Ascending aorta (tissue), 2 donors: ENCODE data around the gene SPG7. TPM values are rescaled to one million over a fixed set of nuclear protein-coding genes. Genes with fewer than 3 reads are reported as not detected.

Experiments used
- DNase-seq, 2 donors: peaks; one replicate each; pipeline ENCODE4 v3.0.0-alpha.2; 2019; ENCODE audit warnings: low spot score in 2 of 2
- H3K27ac ChIP-seq, 2 donors: fragments of 200-600 bp; sonication (generic); one replicate each; pipeline ENCODE4 v1.5.1; 2016 to 2017; ENCODE audit warnings: mild to moderate bottlenecking in 1 of 2
- H3K27me3 ChIP-seq: fragments of 200-600 bp; sonication (generic); one replicate; pipeline ENCODE4 v1.5.1; 2017
- H3K36me3 ChIP-seq, 2 donors: fragments of 200-600 bp; sonication (generic); one replicate each; pipeline ENCODE4 v1.5.1; 2016
- H3K4me1 ChIP-seq, 2 donors: fragments of 200-600 bp; sonication (generic); one replicate each; pipeline ENCODE4 v1.5.1; 2016 to 2017; ENCODE audit warnings: mild to moderate bottlenecking in 1 of 2
- H3K4me3 ChIP-seq, 2 donors: fragments of 200-600 bp; sonication (generic); one replicate each; pipeline ENCODE4 v1.5.1; 2016 to 2017; ENCODE audit warnings: mild to moderate bottlenecking in 1 of 2
- H3K9me3 ChIP-seq, 2 donors: fragments of 200-600 bp; sonication (generic); one replicate each; pipeline ENCODE4 v1.5.1; 2016
- intact Hi-C: fragments of 100-400 bp; cut with DNase I; formaldehyde crosslinking; loops from one replicate; pipeline ENCODE4 v1.15.1; 2023
- total RNA-seq: library from RNA; depleted of rRNA; stranded (reverse); fragments of >200 nt; gene quantifications from one replicate; pipeline ENCODE4 v1.1.0, GENCODE V29; 2016
- TF ChIP-seq, protein P1 (sequence below), 3 experiments: fragments of 200-600 bp in 2 of 3; fragments of 450-650 bp in 1 of 3; sonication (generic) in 2 of 3; IDR thresholded peaks; one replicate each; pipeline ENCODE4 v1.5.1; 2016 to 2019; ENCODE audit warnings: antibody characterized with exemption in 3 of 3, mild to moderate bottlenecking in 1 of 3, moderate library complexity in 1 of 3

SPG7 gene
- total RNA-seq, 1 donor from 2014 or later: 108 TPM

DNA sequence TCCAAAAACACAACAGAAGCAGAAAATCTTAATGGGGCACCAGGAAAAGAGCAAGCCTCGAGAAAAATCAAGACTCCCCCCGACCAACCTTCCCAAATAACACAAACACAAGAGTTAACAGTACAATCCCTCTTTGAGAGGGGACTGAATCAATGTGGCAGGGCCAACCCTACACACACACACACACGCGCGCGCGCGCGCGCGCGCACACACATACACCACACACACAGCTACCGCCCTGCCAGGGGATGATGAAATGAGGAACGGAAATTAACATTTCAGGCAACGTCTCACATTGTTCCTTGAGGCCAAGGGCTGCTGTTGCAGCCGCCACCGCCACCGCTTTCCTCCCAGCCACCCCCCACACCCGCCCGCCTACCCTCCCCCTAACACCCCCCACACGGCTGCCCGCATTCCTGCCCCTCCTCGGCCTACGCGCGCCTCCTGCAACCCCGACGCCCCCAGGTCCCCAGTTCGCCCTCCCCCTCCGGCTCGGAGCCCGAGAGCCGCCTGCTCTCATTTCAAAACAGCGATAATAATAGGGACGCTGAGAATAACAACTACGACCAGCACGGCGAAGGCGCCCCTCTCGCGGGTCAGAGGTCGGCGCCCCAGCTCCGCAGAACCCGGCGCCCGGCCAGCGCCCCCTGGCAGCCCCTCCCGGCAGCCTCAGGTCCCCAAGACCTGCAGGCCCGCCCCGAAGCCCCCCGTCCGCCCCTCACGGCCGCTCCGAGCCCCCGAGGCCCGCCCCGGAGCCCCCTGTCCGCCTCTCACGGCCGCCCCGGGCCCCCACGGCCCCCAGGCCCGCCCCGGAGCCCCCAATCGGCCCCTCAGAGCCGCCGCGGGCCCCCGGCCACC, 18.9 kb upstream of the SPG7 start:
- Histone ChIP-seq H3K4me3 (peak overlapping the region; percentile 83 to 95), H3K4me1 (peaks cover 9 to 39% of the 10 kb centered on the region in 2 donors), H3K36me3 (no peaks in the 10 kb centered on the region), H3K9me3 (no peaks in the 10 kb centered on the region), H3K27me3 (no peaks in the 10 kb centered on the region), H3K27ac (peak overlapping the region; percentile 99)
- TF ChIP-seq, protein P1, sequence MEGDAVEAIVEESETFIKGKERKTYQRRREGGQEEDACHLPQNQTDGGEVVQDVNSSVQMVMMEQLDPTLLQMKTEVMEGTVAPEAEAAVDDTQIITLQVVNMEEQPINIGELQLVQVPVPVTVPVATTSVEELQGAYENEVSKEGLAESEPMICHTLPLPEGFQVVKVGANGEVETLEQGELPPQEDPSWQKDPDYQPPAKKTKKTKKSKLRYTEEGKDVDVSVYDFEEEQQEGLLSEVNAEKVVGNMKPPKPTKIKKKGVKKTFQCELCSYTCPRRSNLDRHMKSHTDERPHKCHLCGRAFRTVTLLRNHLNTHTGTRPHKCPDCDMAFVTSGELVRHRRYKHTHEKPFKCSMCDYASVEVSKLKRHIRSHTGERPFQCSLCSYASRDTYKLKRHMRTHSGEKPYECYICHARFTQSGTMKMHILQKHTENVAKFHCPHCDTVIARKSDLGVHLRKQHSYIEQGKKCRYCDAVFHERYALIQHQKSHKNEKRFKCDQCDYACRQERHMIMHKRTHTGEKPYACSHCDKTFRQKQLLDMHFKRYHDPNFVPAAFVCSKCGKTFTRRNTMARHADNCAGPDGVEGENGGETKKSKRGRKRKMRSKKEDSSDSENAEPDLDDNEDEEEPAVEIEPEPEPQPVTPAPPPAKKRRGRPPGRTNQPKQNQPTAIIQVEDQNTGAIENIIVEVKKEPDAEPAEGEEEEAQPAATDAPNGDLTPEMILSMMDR (IDR thresholded peaks at IDR 0.05): peak; percentile 33 to 38 (median 37)
- intact Hi-C loops: loop anchor here (1.0 to 2.0 kb wide), 2 partner anchors 46 to 248 kb away; no protein-coding TSS in a partner anchor
- peak; percentile 74 to 94 for DNase-seq

DNA sequence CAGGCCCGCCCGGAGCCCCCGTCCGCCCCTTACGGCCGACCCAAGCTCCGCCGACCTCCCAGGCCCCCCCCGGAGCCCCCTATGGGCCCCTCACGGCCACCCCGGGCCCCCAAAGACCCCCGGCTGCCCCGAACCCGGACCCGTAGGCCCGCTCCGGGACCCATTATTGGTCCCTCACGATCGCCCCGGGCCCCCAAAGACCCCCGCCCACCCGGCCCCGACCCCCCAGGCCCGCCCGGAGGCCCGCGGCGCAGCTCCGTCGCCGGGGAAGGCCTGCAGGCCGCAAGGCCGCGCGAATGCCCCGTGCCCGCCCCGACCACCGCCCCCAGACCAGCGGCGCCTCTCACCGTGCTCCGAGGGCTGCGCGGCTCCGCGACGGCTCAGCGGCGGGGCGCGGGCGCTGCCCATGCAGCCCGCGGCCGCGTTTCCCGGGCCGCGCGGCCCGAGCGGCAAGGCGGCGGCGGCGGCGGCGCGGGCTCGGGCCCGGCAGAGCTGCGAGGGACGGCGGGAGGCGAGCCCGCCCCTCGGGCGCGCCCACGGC, 18.2 kb upstream of the SPG7 start:
- peaks cover 9 to 36% of the 10 kb centered on the region in 2 donors for H3K4me1 ChIP-seq
- TF ChIP-seq, protein P1 (IDR thresholded peaks at IDR 0.05): peak in 1 of 3 experiments; percentile 8

DNA sequence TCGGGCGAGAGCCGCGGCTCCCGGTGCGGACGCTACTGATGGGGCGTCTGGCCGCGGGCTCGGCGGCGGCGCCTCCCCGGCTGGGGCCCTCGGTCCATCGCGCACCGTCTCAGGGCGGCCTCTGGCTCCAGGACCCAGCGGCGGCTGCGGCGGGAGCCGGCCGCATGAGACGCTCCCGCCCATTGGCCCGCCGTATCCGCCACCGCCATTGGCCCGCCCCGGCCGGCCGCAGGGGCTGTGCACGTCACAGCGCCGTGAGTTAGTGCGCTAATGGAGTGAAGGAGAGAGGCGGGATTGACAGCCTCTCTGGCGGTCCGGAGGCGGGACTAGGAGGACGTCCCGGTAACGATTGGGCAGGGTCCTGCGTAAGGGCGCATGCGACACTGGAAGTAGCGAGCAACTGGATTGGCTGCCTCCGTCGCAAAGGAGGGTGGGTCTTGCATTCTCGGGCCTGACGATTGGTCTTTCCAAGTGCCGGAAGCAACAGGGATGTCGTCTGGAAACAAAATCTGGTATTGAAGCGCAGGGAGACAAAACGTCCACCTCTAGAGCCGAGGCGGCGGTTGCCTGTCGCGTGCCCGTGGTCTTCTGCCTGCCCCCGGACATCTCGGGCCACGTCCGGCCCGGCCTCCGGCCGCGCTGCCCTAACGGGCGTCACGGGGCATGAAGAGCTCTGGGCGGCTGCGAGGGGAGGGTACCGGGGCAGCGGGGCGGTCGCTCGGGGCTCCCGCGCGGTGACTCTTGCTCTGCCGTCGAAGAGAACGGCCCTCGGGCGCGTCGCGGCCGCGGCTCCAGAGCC, 17.6 kb upstream of the SPG7 start, which contains the start of gene ANKRD11:
Gene ANKRD11, minus strand, starts transcription at position 123 of the 799 bp plus-strand sequence. CDS start 173,542 bp downstream, outside the sequence.
- DNase-seq: peak; percentile 98 to 100
- Histone ChIP-seq H3K36me3 (no peaks in the 10 kb centered on the region), H3K9me3 (no peaks in the 10 kb centered on the region), H3K27me3 (no peaks in the 10 kb centered on the region), H3K27ac (peak within 1 kb of the TSS; percentile 99), H3K4me1 (peaks cover 9 to 36% of the 10 kb centered on the region in 2 donors), H3K4me3 (peak within 1 kb of the TSS; percentile 95)
- intact Hi-C loops: loop anchor here (1.0 to 5.0 kb wide), 8 partner anchors 18 to 634 kb away; partner anchors contain the start of genes GALNS, RPL13, SPG7 and TCF25
- TF ChIP-seq, protein P1 (IDR thresholded peaks at IDR 0.05): no peak

More for the DNA sequence above, 18.2 kb upstream of the SPG7 start:
- no peak for DNase-seq
- Histone ChIP-seq H3K36me3 (no peaks in the 10 kb centered on the region), H3K4me3 (peak overlapping the region; percentile 83 to 95), H3K27me3 (no peaks in the 10 kb centered on the region), H3K27ac (peak overlapping the region; percentile 99), H3K9me3 (no peaks in the 10 kb centered on the region)
- intact Hi-C loops: loop anchor here (1.0 to 5.0 kb wide), 10 partner anchors 18 to 633 kb away; partner anchors contain the start of genes GALNS, RPL13, SPG7 and TCF25

DNA sequence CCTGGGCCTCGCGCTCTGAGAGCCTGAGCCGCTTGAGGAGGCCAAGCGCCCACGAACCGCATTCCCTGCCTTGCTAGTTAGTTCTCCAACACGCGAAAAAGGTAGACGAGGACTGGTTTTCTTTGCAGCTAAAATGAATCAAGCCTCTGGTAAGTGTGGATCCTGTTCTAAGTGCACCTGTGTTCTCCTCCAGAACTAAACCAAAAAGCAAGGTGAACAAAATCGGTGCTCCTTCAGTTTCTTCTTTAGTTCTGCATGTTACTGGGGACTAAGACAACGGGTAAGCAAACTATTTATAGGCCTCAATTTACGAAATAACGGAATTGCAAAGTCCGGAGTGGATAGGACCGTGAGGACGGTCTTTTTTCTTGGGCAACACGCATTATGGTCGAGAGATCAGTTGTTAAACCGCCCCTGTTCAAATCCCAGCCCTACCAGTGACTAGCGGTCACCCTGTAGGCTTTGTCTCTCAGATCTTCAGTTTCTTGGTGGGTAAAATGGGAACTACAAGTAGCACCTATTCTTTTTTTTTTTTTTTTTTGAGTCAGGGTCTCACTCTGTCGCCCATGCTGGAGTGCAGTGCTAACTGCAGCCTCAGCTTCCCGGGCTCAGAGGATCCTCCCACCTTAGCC, 16.8 kb upstream of the SPG7 start:
- no peak for DNase-seq
- peaks cover 9 to 32% of the 10 kb centered on the region in 2 donors for H3K4me1 ChIP-seq
- intact Hi-C loops: loop anchor here (2.0 to 5.0 kb wide), 6 partner anchors 69 to 635 kb away; partner anchors contain the start of genes GALNS, TCF25 and TRAPPC2L

More for the DNA sequence above, 16.8 kb upstream of the SPG7 start:
- Histone ChIP-seq H3K9me3 (no peaks in the 10 kb centered on the region), H3K27me3 (no peaks in the 10 kb centered on the region), H3K36me3 (no peaks in the 10 kb centered on the region), H3K4me3 (peak overlapping the region; percentile 95), H3K27ac (peak overlapping the region; percentile 97 to 98)
- TF ChIP-seq, protein P1 (IDR thresholded peaks at IDR 0.05): no peak
